GM04503 (cell line): ENCODE data around the gene TMSB10.
"Not testable (repeated sequence)": the region's sequence is repeated elsewhere in the genome, so short reads cannot be mapped to it uniquely, and the experiment has no call there.

Source experiments
- DNase-seq: peaks from one replicate; pipeline ENCODE4 v3.0.0-alpha.2; 2012; ENCODE audit warnings: low read depth

TMSB10 gene

DNA sequence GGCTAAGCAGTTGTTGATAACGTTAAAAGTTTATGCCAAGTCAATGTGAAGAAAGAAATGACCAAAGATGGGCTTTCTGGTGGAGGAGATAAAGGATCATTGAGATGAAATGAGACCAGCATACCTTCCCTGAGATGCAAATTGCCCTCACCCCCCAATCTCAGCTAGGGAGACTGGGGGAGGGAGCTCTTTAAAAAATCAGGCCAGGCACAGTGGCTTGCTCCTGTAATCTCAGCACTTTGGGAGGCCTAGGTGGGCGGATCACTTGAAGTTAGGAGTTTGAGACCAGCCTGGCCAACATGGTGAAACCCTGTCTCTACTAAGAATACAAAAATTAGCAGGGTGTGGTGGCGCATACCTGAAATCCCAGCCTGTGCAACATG lies 34.6 kb downstream of the TMSB10 start:
- no peak for DNase-seq

DNA sequence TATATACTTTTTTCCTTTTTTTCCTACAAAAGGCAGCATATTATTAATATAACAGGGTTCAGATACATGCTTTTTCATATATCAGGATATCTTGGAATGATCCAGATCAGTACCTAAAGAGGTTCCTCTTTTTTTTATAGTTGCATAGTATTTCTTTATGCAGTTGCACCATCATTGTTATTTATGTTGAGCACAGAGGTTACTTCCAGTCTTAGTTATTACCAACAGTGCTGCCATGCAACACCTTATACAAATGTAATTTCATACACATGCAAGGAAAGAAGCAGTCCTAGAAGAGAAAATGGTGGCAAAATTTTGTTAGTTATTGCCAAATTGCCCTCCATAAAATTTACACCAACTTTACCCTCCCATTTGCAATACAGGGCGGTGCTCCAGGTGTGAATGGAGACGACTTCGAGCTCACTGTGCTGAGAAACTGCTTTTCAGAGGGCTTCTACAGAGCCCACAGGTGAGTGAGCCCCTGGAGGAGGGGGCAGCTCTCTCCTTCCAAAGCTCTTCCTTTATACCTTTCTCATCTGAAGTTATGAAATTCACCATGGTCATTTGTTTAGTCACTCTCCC lies 35.5 kb downstream of the TMSB10 start:
- DNase-seq, result no peak

DNA sequence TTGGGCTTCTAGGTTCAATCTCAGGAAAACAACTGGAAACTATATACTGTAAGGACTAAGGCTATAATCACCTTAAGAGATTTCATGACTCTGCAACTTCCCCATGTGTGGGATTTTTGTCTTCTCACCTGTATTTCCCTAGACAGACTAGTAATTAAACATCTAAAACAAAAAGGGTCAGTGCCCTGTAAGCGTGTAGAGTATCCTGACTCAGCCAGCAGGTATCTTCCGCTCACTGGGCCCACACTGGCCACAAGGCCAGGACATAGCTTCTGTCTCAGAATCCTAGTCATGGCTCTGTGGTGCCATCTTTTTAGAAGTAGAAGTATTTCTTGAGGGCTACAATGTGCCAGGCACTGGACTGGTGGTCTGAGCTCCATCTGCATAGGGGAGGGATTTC lies 36.7 kb downstream of the TMSB10 start:
- no peak for DNase-seq

DNA sequence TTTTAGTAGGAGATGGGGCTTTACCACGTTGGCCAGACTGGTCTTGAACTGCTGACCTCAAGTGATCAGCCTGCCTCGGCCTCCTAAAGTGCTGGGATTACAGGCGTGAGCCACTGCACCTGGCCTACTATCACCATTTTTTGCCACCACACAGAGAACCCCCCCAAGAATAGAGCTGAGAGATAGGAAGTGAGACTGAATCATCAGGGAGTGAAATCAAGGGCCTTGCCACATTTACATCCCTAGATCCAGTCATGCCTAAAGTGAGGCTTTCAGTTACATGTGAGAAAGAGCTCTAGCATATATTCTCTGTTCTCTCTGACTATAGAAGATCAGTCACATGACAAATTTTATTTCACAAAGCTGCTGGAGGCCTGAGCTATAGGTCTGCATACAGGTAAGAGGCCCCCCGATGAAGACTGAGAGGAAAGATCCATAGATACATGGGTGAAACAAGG lies 37.5 kb downstream of the TMSB10 start:
- DNase-seq, result no peak

DNA sequence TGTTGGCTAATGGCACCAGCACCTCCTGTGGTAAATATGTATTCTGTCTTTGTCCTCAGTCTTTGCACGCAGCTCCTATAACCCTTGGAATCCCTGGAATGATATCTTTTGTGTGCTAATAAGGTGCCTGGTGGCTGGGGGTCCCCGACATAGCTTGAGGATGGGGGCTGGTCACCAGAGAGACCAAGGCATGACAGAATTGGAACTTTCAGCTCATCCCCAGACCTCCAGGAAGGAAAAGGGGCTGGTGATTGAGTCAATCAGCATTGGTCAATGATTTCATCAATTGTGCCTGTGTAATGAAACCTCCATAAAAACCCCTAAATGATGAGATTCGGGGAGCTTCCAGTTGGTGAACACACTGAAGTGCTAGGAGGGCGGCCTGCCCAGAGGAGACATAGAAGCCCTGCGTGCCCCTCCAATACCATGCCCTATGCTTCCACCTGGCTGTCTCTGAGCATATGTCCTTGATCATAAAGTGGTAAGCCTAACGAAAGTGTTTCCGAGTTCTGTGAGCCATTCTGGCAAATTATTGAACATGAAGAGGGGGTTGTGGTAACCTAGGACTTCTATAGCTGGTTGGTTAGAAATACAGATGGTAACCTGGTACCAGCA lies 38.9 kb downstream of the TMSB10 start:
- no peak for DNase-seq

DNA sequence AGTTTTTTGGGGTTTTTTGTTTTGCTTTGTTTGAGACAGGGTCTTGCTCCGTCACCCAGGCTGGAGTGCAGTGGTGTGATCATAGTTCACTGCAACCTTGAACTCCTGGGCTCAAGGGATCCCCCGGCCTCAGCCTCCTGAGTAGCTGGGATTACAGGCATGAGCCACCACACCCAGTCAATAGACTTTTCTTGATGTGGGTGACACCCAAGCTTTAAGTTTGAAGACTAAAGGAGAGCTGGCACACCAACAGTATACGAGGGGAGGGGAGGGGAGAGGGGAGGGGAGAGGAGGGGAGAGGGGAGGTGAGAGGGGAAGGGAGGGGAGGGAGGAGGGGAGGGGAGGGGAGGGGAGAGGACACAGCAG lies 40.4 kb downstream of the TMSB10 start:
- not testable (repeated sequence) for DNase-seq

DNA sequence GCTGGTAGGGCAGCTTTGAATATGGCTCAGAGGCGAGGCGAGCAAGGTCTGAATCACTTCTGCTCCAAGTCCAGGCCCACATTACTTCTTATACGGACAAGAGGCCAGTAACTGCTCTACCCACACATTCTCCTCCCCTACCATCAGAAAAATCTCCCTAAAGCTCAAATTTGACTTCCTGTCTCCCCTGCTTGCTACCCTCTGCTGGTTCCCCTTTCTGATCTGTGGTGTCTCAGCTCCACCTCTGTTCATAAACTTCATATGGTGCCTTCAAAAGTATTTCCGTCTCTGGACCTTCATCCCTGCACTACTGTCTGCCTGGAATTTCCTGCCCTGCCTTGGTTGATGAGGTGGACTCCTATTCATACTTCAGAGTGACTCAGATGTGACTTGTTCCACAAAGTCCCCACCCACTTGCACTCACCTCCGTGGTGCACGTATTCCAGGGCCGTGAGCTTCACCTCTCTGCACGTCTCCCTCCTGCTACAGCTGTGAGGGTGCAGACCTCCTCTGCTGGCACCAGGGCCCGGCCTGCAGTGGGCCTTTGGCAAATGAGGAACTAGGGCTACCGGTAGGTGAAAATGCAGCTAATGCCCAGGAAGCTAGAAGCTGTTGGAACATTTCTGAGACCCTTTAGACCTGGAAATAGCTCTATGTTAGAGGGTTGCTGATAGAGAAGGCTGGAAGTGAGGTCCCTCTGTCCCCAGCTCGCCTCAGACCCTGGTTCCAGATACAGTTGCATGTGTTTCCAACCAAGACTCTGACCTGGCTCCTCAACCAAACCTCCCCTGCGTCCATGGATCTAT lies 41.0 kb downstream of the TMSB10 start:
- DNase-seq, result no peak

DNA sequence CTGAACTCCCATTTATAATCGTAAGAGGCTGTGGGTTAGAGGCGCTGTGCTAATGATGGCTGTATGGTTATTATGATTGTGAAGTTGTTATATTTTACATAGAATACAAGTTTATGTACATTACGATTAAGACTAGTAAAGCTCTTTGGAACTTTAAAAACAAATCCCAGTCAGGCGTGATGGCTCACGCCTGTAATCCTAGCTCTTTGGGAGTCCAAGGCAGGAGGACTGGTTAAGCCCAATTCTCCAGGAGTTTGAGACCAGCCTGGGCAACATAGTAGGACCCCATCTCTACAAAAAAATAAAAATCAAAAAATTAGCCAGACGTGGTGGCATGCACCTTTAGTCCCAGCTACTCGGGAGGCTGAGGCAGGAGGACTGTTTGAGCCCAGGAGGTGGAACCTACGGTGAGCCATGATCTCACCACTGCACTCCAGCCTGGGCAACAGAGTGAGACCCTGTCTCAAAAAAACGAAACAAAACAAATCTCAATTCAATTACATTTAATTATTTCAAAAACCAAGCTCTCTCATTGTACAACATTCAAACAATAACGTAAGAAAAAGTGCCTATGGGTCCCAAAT lies 41.6 kb downstream of the TMSB10 start:
- no peak for DNase-seq

DNA sequence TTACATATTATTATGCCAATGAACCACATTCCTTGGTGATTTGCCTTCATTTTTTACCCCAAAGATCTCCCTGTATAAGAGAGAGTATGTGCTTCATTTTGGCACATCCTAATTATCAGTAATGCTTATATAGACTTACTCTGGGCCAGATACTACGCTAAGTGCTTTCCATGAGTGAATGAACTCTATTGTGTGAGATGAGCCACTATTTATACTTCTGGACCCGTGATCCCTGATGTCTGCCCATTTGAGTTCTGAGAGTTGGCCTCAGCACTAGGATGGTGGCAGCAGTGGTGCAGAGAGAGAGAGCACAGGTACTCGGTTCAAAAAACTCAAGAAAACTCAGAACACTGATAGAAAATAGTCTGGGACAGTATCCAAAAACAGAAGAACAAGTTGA lies 48.1 kb downstream of the TMSB10 start:
- DNase-seq, result no peak

DNA sequence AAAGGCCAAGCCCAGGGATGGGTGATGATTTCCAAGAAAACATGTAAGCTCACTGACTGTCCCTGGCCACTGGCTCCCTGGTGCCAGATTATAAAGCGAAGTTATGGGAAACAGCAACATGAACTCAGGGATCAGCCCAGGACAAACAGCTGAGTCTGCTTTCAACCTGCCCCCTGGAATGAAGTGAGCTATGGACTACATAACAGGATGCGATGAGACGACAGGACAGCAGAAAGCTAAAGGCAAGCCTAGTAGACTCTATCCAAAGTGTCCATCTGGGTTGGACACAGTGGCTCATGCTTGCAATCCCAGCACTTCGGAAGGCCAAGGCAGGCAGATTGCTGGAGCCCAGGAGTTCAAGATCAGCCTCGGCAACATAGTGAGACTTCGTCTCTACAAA lies 48.9 kb downstream of the TMSB10 start:
- no peak for DNase-seq
